Psoas muscle (tissue), 8 donors: ENCODE measurements around the gene NOC2L. TPM values are rescaled to one million over a fixed set of nuclear protein-coding genes. Genes with fewer than 3 reads are reported as not detected.
A peak's percentile ranks its signal among the peaks of the same experiment; 100 is the strongest.
"Not testable (repeated sequence)": the region's sequence is repeated elsewhere in the genome, so short reads cannot be mapped to it uniquely, and the experiment has no call there.

Experiments
- ATAC-seq, 4 donors: fragments of 200-7000 bp; cut with Tn5 transposase; one replicate each; pipeline ENCODE4 v1.9.1; 2020; ENCODE audit warnings: moderate library complexity in 3 of 4, mild to moderate bottlenecking in 2 of 4
- DNase-seq, 2 donors: peaks; one replicate each; pipeline ENCODE4 v3.0.0-alpha.2; 2020
- H3K27ac ChIP-seq: fragments of 200-600 bp; one replicate; pipeline ENCODE4 v1.8.0; 2022
- H3K27me3 ChIP-seq, 3 donors: fragments of 200-600 bp in 1 of 3; one replicate each; pipeline versions ENCODE4 v1.6.1 to v1.8.0; 2013 to 2022; ENCODE audit warnings: low read length in 2 of 3, mild to moderate bottlenecking in 2 of 3, moderate library complexity in 1 of 3; ENCODE audit not compliant: insufficient read depth in 3 of 3
- H3K36me3 ChIP-seq, 2 donors: fragments of 200-600 bp in 1 of 2; one replicate each; pipeline versions ENCODE4 v1.6.1 to v1.8.0; 2013 to 2022; ENCODE audit warnings: low read depth in 1 of 2, mild to moderate bottlenecking in 1 of 2, moderate library complexity in 1 of 2; ENCODE audit not compliant: insufficient read depth in 1 of 2
- H3K4me1 ChIP-seq: fragments of 200-600 bp; one replicate; pipeline ENCODE4 v1.8.0; 2022
- H3K4me3 ChIP-seq: fragments of 200-600 bp; one replicate; pipeline ENCODE4 v1.8.0; 2022; ENCODE audit warnings: mild to moderate bottlenecking
- H3K9me3 ChIP-seq: fragments of 200-600 bp; one replicate; pipeline ENCODE4 v1.8.0; 2022
- WGBS, 3 donors: extraction: QIAGEN DNeasy Blood & Tissue Kit; methylation state at CpG; one replicate each; pipeline versions ENCODE4 v1.1.6 to v1.1.7; 2013; 5-methylcytosine and 5-hydroxymethylcytosine counted together
- intact Hi-C, 2 donors: fragments of 100-400 bp; cut with DNase I; formaldehyde crosslinking; loops; one replicate each; pipeline versions ENCODE4 v1.11.0 to v1.14.2; 2022
- polyA plus RNA-seq, 3 donors: library from polyadenylated mRNA; stranded (reverse); fragments of 200-250 nt; gene quantifications; one replicate each; pipeline ENCODE4 v1.2.3, GENCODE V29; 2013
- total RNA-seq, 4 donors: library from RNA; stranded (reverse); fragmentation: NEBNext Ultra II Directional in 2 of 4; extraction: Animal tissue kit (Norgen Biotek cat#: 25700) in 2 of 4; gene quantifications; one replicate each; pipeline versions ENCODE4 v1.2.1 to v1.2.4, GENCODE V29; 2021 to 2023
- TF ChIP-seq, protein P1 (sequence below): fragments of 200-600 bp; IDR thresholded peaks from one replicate; pipeline ENCODE4 v1.8.0; 2022; ENCODE audit warnings: antibody characterized with exemption
- donor health status: healthy with polysubstance abuse.
- donor health status: DM: no; HTN: no; CAD: no; lungs with moderate emphysema.
- donor health status: Bipolar disorder and iron deficiency.
- donor health status: healthy.
- donor health status: DM: yes; HTN: yes; CAD: no.
- donor health status: DM: no; HTN: no; CAD: no.
- donor health status: DM: no; HTN: no; CAD: no.
- donor health status: DM: yes; HTN: yes; CAD: no.

Gene NOC2L
- total and polyA plus RNA-seq, 7 donors, result 61.4 to 106 (median 85.3) TPM

DNA sequence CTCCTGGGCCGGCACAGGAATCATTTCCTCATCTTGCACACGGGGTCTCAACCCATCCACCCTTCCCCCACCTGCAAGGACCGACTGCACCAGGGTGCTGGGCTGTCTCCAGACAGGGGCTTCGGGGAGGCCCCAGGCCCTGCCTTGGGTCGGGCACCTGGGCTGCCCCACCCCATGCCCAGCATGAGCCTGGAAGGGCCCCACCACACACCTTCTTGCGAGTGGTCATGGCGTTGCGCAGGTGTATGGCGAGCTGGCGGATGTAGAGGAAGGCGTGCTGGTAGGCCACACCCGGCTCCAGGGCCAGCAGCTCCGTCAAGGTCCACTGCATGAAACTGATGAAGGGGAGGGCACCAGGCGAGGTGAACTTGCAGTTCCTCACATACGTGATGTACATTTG is 6.9 kb downstream of the NOC2L start:
- no peak for ATAC-seq
- WGBS, 3 donors, result 92% methylated on average over 14 to 15 of the region's 15 CpGs
- no peaks in the 10 kb centered on the region for H3K27me3 ChIP-seq
- peaks cover under 1% of the 10 kb centered on the region for H3K4me1 ChIP-seq
- H3K36me3 ChIP-seq, result peaks cover 8 to 96% of the 10 kb centered on the region in 2 donors
- no peak for DNase-seq
- H3K9me3 ChIP-seq, result no peaks in the 10 kb centered on the region
- no peak overlapping the region for H3K27ac ChIP-seq
- intact Hi-C loops, result no loop called here
- TF ChIP-seq, protein P1, sequence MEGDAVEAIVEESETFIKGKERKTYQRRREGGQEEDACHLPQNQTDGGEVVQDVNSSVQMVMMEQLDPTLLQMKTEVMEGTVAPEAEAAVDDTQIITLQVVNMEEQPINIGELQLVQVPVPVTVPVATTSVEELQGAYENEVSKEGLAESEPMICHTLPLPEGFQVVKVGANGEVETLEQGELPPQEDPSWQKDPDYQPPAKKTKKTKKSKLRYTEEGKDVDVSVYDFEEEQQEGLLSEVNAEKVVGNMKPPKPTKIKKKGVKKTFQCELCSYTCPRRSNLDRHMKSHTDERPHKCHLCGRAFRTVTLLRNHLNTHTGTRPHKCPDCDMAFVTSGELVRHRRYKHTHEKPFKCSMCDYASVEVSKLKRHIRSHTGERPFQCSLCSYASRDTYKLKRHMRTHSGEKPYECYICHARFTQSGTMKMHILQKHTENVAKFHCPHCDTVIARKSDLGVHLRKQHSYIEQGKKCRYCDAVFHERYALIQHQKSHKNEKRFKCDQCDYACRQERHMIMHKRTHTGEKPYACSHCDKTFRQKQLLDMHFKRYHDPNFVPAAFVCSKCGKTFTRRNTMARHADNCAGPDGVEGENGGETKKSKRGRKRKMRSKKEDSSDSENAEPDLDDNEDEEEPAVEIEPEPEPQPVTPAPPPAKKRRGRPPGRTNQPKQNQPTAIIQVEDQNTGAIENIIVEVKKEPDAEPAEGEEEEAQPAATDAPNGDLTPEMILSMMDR, result no peak
- no peak overlapping the region for H3K4me3 ChIP-seq

DNA sequence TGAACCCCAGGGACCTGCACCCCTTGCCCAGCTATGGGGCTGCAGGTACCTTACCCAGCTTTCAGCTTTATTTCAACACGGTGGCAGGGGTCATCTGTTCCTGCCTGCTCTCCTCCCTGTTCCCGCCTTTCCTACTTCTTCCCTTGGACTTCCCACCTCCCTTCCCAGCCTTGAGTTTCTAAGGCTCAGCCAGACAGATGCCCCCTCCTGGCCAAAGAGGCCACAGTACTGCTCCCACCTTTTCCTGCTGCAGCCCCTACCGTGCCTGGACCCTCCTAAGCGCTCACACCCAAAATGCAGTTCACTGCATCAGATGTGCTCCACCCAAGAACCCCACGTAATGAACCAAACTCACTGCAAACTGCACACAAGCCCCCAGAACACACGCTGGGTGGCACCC is 7.7 kb downstream of the NOC2L start:
- TF ChIP-seq, protein P1, result peak; percentile 6
- Histone ChIP-seq H3K4me3 (no peak overlapping the region), H3K27ac (no peak overlapping the region), H3K9me3 (no peaks in the 10 kb centered on the region), H3K27me3 (no peaks in the 10 kb centered on the region), H3K36me3 (peaks cover 8 to 98% of the 10 kb centered on the region in 2 donors), H3K4me1 (no peaks in the 10 kb centered on the region)
- 69 to 73% (median 71%) methylated on average over 6 of the region's 6 CpGs for WGBS, 3 donors
- DNase-seq (no peak), ATAC-seq (peak in 1 of 4 donors; percentile 16)
- intact Hi-C loops, result no loop called here

DNA sequence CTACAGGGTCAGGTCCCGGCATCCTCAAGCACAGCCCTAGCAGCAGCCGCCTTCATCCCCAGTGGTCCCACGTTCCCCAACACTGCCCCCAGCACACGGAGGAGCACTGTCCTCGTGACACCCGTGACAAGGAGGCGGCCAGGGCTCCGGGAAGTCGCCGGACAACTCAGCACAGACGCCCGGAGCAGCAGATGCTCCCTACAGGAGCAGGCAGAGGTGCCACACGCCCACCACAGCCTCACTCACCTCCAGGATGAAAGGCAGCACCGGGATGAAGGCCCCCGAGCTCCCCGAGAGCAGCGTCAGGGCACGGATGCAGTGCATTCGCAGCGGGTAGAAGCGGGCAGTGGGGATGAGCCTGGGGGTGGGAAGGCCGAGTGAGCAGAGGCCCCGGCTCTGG is 8.2 kb downstream of the NOC2L start:
- 90 to 93% (median 92%) methylated on average over 14 to 23 of the region's 23 CpGs for WGBS, 3 donors
- Histone ChIP-seq H3K4me3 (no peak overlapping the region), H3K4me1 (no peaks in the 10 kb centered on the region), H3K27me3 (no peaks in the 10 kb centered on the region), H3K9me3 (no peaks in the 10 kb centered on the region), H3K27ac (no peak overlapping the region), H3K36me3 (peaks cover 8 to 97% of the 10 kb centered on the region in 2 donors)
- TF ChIP-seq, protein P1, result no peak
- intact Hi-C loops, result no loop called here
- no peak for ATAC-seq
- no peak for DNase-seq

DNA sequence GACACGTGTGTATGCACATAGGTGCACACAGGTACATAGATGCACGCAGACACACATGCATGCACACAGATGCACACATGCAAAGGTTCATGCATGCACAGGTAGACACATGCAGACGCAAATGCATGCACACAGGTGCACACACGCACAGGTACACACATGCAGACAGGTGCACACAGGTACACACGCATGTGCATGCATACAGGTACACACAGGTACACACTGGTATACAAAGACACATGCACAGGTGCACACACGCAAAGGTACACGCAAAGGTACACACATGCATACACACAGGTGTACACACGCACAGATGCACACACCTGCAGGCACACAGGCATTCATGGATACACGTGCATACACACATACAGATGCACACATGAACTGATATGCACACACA is 8.8 kb downstream of the NOC2L start:
- Histone ChIP-seq H3K36me3 (peaks cover 8 to 96% of the 10 kb centered on the region in 2 donors), H3K27me3 (no peaks in the 10 kb centered on the region), H3K4me3 (no peak overlapping the region), H3K4me1 (no peaks in the 10 kb centered on the region), H3K9me3 (no peaks in the 10 kb centered on the region), H3K27ac (no peak overlapping the region)
- DNase-seq (no peak), ATAC-seq (no peak)
- TF ChIP-seq, protein P1, result no peak
- 86 to 93% (median 93%) methylated on average over 9 of the region's 9 CpGs for WGBS, 3 donors
- intact Hi-C loops, result no loop called here

DNA sequence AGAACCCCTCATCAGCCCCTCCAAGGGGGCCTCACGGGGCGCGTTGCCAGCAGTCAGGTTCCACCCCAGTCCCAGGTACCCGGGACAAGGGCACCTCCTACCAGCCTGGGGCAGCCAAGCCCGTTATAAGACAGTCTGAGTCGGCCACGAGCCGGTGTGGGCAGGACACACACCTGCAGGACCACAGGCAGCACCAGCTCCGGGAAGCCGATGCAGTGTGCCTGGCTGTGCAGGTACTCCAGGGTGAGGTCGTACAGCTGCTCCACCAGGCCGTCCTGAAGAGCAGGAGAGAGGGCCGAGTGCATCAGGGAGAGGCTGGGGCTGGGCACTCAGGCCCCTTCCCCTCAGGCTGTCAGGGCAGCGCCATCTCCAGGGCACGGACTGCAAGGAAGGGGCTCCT is 11.1 kb downstream of the NOC2L start:
- TF ChIP-seq, protein P1, result no peak
- 91 to 94% (median 93%) methylated on average over 14 to 15 of the region's 15 CpGs for WGBS, 3 donors
- no peak for DNase-seq
- Histone ChIP-seq H3K4me1 (peaks cover under 1% of the 10 kb centered on the region), H3K9me3 (no peaks in the 10 kb centered on the region), H3K27ac (no peak overlapping the region), H3K36me3 (peaks cover 5 to 82% of the 10 kb centered on the region in 2 donors), H3K27me3 (peaks cover 0 to 8% (median 2%) of the 10 kb centered on the region in 3 donors), H3K4me3 (no peak overlapping the region)
- intact Hi-C loops, result no loop called here
- ATAC-seq, result no peak

DNA sequence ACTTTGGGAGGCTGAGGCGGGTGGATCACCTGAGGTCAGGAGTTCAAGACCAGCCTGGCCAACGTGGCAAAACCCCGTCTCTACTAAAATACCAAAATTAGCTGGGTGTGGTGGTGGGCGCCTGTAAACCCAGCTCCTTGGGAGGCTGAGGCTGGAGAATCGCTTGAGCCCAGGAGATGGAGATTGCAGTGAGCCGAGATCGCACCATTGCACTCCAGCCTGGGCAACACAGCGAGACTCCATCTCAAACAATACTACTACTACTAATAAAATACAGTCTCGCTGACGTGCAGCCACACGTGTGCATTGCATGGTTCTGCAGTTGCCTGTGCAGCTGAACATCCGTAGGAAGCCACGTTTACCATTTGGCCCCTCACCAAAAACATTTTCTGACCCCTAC is 12.2 kb downstream of the NOC2L start:
- 92 to 94% (median 93%) methylated on average over 10 to 13 of the region's 13 CpGs for WGBS, 3 donors
- ATAC-seq, H3K9me3 ChIP-seq, H3K27ac ChIP-seq, intact Hi-C loops, DNase-seq, H3K4me1 ChIP-seq, H3K4me3 ChIP-seq: not testable (repeated sequence)
- Histone ChIP-seq H3K36me3 (peaks cover 5 to 71% of the 10 kb centered on the region in 2 donors), H3K27me3 (peaks cover 0 to 20% (median 10%) of the 10 kb centered on the region in 3 donors)
